ENCODE measurements around the gene NPY4R2.
"Not testable (repeated sequence)": the region's sequence is repeated elsewhere in the genome, so short reads cannot be mapped to it uniquely, and the experiment has no call there.

The NPY4R2 gene

DNA sequence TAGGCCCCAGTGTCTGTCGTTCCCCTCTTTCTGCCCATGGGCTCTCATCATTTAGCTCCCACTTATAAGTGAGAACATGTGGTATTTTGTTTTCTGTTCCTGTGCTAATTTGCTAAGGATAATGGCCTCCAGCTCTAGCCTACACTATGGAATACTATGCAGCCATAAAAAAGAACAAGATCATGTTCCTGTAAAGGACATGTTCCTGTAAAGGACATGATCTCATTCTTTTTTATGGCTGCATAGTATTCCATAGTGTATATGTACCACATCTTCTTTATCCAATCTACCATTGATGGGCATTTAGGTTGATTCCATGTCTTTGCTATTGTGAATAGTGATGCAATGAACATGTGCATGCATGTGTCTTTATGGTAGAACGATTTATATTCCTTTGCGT lies 19.2 kb downstream of the NPY4R2 start:
- H3K4me3 ChIP-seq (ENCODE audit: low read depth in 1 of 2, low read length in 2 of 2); H3K9me3 ChIP-seq (ENCODE audit: control insufficient read depth in 1 of 2, low read length in 2 of 2); H3K36me3 ChIP-seq (ENCODE audit: control insufficient read depth in 1 of 2, insufficient read depth in 2 of 2, low read length in 2 of 2); H3K27ac ChIP-seq (ENCODE audit: low read length); H3K27me3 ChIP-seq (ENCODE audit: low read depth, low read length); H3K4me1 ChIP-seq (ENCODE audit: control insufficient read depth in 1 of 2, insufficient read depth in 2 of 2, low read length in 2 of 2): not testable (repeated sequence)

DNA sequence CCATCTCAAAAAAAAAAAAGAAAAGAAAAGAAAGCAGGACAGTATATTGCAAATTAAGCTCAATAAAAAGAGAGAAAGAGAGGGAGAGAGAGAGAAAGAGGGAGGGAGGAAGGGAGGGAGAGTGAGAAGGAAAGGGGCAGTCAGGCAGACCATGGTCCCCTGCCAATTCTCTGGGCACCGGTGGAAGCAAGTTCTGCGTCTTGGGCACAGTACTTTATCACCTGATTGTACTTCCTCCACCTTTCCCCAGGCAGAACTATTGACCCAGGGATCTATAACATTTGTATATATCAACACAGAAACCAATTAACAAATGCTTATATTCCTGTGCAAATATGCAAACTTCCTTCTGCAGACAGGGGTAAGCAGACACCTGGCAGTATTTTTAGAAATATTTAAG lies 22.4 kb downstream of the NPY4R2 start:
- H3K4me3 ChIP-seq (ENCODE audit: low read depth in 1 of 2, low read length in 2 of 2); H3K36me3 ChIP-seq (ENCODE audit: control insufficient read depth in 1 of 2, insufficient read depth in 2 of 2, low read length in 2 of 2); H3K4me1 ChIP-seq (ENCODE audit: control insufficient read depth in 1 of 2, insufficient read depth in 2 of 2, low read length in 2 of 2); H3K27ac ChIP-seq (ENCODE audit: low read length); H3K27me3 ChIP-seq (ENCODE audit: low read depth, low read length); H3K9me3 ChIP-seq (ENCODE audit: control insufficient read depth in 1 of 2, low read length in 2 of 2): not testable (repeated sequence)

DNA sequence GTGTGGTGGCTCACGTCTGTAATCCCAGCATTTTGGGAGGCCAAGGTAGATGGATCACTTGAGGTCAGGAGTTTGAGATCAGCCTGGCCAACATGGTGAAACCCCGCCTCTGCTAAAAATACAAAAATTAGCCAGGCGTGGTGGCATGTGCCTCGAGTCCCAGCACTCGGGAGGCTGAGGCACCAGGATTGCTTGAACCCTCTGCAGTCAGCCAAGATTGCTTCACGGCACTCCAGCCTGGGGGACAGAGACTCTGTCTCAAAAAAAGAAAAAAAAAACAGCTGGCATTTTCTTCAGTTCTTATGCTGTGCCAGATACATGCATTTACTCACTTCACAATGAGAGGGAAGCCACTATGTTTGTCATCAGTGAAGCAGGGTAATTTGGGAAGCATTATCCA lies 22.9 kb downstream of the NPY4R2 start:
- H3K27me3 ChIP-seq (ENCODE audit: low read depth, low read length); H3K27ac ChIP-seq (ENCODE audit: low read length); H3K9me3 ChIP-seq (ENCODE audit: control insufficient read depth in 1 of 2, low read length in 2 of 2): not testable (repeated sequence)

DNA sequence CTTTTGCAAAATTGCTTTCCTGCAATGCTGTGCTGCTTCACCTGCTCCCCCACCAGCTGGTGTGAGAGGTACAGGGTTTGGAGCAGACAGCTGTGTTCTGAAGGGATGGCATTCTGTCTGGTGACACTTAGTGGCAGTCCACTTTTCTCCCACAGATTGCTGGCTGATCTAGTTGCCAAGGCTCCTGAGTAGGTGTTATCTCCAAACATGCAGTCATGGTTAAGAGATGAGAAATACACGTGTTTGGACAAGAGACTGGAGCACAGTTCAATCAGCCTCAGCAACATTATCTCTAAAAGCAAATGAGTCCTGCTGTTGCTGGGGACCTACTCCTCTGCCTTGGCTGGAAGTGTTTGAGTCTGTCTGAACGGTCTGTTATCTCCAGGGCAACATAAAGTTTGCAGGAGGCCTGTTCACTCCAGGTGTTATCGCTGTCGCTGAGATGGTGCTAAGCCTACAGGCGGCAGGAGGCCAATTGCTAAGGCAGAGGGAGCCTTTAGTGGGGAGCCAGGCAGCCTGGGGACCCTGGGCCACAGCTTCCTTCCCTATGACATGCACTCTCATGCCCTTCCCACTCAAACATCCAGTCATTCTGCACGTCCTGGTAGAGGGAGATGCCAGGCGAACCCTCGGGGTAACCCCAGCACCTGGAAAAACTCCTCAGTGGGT lies 24.0 kb downstream of the NPY4R2 start:
- H3K9me3 ChIP-seq (ENCODE audit: control insufficient read depth in 1 of 2, low read length in 2 of 2); H3K27ac ChIP-seq (ENCODE audit: low read length); H3K36me3 ChIP-seq (ENCODE audit: control insufficient read depth in 1 of 2, insufficient read depth in 2 of 2, low read length in 2 of 2); H3K4me3 ChIP-seq (ENCODE audit: low read depth in 1 of 2, low read length in 2 of 2); H3K27me3 ChIP-seq (ENCODE audit: low read depth, low read length); H3K4me1 ChIP-seq (ENCODE audit: control insufficient read depth in 1 of 2, insufficient read depth in 2 of 2, low read length in 2 of 2): not testable (repeated sequence)

More for the DNA sequence above, 22.9 kb downstream of the NPY4R2 start:
- not testable (repeated sequence) for H3K4me1 ChIP-seq (ENCODE audit: control insufficient read depth in 1 of 2, insufficient read depth in 2 of 2, low read length in 2 of 2); H3K36me3 ChIP-seq (ENCODE audit: control insufficient read depth in 1 of 2, insufficient read depth in 2 of 2, low read length in 2 of 2); H3K4me3 ChIP-seq (ENCODE audit: low read depth in 1 of 2, low read length in 2 of 2)

DNA sequence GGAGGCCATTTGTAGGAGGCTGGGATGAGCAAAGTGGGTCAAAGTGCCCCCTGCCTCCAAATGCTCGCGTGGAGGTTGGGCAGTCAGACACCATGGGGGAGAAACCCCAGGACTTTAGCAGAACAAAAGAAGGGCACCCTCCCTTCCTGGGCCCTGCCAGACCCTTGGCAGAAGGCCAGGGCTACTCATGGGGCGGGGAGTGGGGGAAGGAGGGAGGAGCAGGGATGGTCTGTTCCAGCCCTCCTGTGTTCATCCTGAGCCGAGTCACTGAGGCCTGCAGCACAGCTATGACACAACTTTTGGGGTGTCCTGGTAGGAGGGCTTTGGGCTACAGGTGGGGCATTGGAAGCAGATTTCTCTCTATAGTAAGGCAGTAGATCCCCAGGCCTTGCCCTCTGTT lies 24.9 kb downstream of the NPY4R2 start:
- H3K9me3 ChIP-seq (ENCODE audit: control insufficient read depth in 1 of 2, low read length in 2 of 2); H3K4me1 ChIP-seq (ENCODE audit: control insufficient read depth in 1 of 2, insufficient read depth in 2 of 2, low read length in 2 of 2); H3K27ac ChIP-seq (ENCODE audit: low read length); H3K27me3 ChIP-seq (ENCODE audit: low read depth, low read length); H3K4me3 ChIP-seq (ENCODE audit: low read depth in 1 of 2, low read length in 2 of 2); H3K36me3 ChIP-seq (ENCODE audit: control insufficient read depth in 1 of 2, insufficient read depth in 2 of 2, low read length in 2 of 2): not testable (repeated sequence)

DNA sequence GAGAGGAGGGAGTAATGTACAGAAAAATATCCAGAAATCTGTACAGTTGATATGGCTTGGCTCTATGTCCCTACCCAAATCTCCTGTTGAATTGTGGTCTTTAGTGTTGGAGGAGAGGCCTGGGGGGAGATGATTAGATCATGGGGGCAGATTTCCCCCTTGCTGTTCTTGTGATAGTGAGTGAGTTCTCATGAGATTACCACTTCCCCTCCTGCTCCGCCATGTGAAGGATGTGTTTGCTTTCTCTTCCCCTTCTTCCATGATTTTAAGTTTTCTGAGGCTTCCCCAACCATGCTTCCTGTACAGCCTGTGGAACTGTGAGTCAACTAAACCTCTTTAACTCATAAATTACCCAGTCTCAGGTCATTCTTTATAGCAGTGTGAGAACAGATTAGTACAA lies 29.0 kb downstream of the NPY4R2 start:
- not testable (repeated sequence) for H3K27ac ChIP-seq (ENCODE audit: low read length); H3K9me3 ChIP-seq (ENCODE audit: control insufficient read depth in 1 of 2, low read length in 2 of 2); H3K36me3 ChIP-seq (ENCODE audit: control insufficient read depth in 1 of 2, insufficient read depth in 2 of 2, low read length in 2 of 2); H3K27me3 ChIP-seq (ENCODE audit: low read depth, low read length); H3K4me3 ChIP-seq (ENCODE audit: low read depth in 1 of 2, low read length in 2 of 2); H3K4me1 ChIP-seq (ENCODE audit: control insufficient read depth in 1 of 2, insufficient read depth in 2 of 2, low read length in 2 of 2)

- not testable (repeated sequence) for H3K36me3 ChIP-seq (ENCODE audit: control insufficient read depth in 1 of 2, insufficient read depth in 2 of 2, low read length in 2 of 2); H3K4me3 ChIP-seq (ENCODE audit: low read depth in 1 of 2, low read length in 2 of 2); H3K9me3 ChIP-seq (ENCODE audit: control insufficient read depth in 1 of 2, low read length in 2 of 2); H3K4me1 ChIP-seq (ENCODE audit: control insufficient read depth in 1 of 2, insufficient read depth in 2 of 2, low read length in 2 of 2); H3K27ac ChIP-seq (ENCODE audit: low read length); H3K27me3 ChIP-seq (ENCODE audit: low read depth, low read length)
Observed at GRCh38 chr10:47957158-47957557, 38.7 kb downstream of the NPY4R2 start.

DNA sequence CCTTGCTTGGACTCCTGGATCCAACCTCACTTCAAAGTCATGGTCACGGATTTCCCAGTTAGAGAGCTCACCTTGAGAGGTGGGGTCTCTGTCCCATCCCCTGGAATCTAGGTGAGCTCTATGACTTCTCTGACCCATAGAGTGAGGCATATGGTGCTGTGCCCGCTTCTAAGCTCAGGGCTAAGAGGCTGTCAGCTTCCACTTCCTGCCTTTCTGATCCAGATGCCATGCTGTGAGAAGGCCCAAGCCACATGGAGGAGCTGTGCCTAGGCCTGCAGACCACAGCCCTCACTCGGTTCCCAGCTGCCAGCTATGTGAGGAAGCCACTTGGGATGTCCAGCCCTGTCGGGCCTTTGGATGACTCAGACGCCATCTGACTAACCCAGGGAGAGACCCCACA lies 41.2 kb downstream of the NPY4R2 start:
- not testable (repeated sequence) for H3K27me3 ChIP-seq (ENCODE audit: low read depth, low read length); H3K4me1 ChIP-seq (ENCODE audit: control insufficient read depth in 1 of 2, insufficient read depth in 2 of 2, low read length in 2 of 2); H3K36me3 ChIP-seq (ENCODE audit: control insufficient read depth in 1 of 2, insufficient read depth in 2 of 2, low read length in 2 of 2); H3K27ac ChIP-seq (ENCODE audit: low read length); H3K9me3 ChIP-seq (ENCODE audit: control insufficient read depth in 1 of 2, low read length in 2 of 2); H3K4me3 ChIP-seq (ENCODE audit: low read depth in 1 of 2, low read length in 2 of 2)

DNA sequence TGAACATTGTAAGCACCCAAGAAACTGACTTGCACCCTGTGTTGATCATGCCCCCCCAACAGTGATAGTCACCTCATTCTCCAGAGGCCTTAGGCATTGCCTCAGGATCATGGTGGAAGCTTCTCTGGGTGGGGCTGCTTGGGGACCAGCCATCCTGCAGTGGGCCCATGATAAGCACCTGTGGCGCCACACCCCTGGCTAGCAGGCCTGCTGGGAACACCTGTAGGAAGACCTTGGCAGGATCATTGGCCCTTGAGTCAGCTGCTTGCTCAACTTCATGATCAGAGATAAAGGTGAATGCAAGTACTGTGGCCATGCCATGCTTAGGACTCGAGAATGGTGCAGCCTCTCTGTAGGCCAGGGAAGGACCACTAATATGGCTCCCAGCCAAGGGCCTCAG lies 42.2 kb downstream of the NPY4R2 start:
- not testable (repeated sequence) for H3K27me3 ChIP-seq (ENCODE audit: low read depth, low read length); H3K4me1 ChIP-seq (ENCODE audit: control insufficient read depth in 1 of 2, insufficient read depth in 2 of 2, low read length in 2 of 2); H3K36me3 ChIP-seq (ENCODE audit: control insufficient read depth in 1 of 2, insufficient read depth in 2 of 2, low read length in 2 of 2); H3K4me3 ChIP-seq (ENCODE audit: low read depth in 1 of 2, low read length in 2 of 2); H3K9me3 ChIP-seq (ENCODE audit: control insufficient read depth in 1 of 2, low read length in 2 of 2); H3K27ac ChIP-seq (ENCODE audit: low read length)

DNA sequence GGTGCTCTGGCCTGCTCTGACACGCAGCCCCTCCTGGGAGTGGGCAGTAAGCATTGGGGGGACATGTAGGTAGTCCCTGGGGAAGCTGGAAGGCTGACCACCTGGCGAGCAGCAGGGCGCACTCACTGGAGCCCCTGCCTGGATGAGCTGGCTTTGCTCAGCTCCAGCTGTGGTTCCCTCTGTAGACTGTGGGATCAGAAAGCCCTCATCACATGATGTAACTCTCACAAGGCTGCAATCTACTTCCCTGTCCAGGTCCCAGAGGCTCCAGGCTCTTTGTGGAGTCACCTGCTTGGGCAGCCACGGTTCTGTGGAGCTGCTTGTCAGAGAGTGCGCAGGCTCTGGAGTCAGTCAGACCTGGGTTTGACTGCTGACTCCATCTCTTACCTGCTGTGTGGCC lies 44.3 kb downstream of the NPY4R2 start:
- H3K27ac ChIP-seq (ENCODE audit: low read length); H3K27me3 ChIP-seq (ENCODE audit: low read depth, low read length): not testable (repeated sequence)

DNA sequence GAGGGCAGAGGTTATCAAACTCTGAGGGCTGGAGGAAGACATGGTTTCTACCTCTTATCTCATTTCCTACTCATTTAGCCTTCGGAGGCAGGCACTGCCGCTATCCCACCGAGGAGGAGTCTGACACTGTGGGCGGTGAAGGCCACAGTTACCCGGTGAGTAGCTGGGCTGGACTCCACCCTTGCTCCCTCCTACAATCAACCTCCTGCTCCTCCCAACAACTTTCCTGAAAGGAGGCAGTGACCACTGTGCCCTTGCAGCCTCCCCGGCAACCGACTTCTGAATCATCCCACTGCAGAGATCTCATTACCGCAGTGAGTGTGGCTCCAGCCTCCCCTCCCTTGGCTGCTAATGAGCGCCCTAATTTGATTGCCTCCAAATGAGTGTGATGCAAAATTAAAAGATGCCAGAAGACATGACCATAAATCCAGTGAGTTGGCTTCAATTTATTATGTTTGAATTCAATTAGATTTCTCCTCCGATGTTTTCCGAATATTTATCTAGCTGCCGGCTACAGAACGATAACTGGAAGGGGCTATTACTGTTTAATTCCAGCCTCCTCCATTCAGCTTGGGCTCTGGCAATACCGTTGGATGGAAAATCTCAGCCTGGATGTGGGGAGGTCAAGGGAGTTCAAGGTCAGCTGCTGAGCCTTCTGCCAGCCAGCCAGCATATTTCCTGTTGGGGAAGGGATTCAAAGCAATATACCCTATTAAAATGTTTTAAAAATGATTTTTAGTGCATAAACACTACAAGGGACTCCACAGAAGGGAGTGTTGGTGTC lies 46.0 kb downstream of the NPY4R2 start:
- H3K27ac ChIP-seq (ENCODE audit: low read length); H3K4me3 ChIP-seq (ENCODE audit: low read depth in 1 of 2, low read length in 2 of 2); H3K36me3 ChIP-seq (ENCODE audit: control insufficient read depth in 1 of 2, insufficient read depth in 2 of 2, low read length in 2 of 2); H3K4me1 ChIP-seq (ENCODE audit: control insufficient read depth in 1 of 2, insufficient read depth in 2 of 2, low read length in 2 of 2); H3K27me3 ChIP-seq (ENCODE audit: low read depth, low read length); H3K9me3 ChIP-seq (ENCODE audit: control insufficient read depth in 1 of 2, low read length in 2 of 2): not testable (repeated sequence)

More for the DNA sequence above, 44.3 kb downstream of the NPY4R2 start:
- not testable (repeated sequence) for H3K4me1 ChIP-seq (ENCODE audit: control insufficient read depth in 1 of 2, insufficient read depth in 2 of 2, low read length in 2 of 2); H3K36me3 ChIP-seq (ENCODE audit: control insufficient read depth in 1 of 2, insufficient read depth in 2 of 2, low read length in 2 of 2); H3K4me3 ChIP-seq (ENCODE audit: low read depth in 1 of 2, low read length in 2 of 2); H3K9me3 ChIP-seq (ENCODE audit: control insufficient read depth in 1 of 2, low read length in 2 of 2)

DNA sequence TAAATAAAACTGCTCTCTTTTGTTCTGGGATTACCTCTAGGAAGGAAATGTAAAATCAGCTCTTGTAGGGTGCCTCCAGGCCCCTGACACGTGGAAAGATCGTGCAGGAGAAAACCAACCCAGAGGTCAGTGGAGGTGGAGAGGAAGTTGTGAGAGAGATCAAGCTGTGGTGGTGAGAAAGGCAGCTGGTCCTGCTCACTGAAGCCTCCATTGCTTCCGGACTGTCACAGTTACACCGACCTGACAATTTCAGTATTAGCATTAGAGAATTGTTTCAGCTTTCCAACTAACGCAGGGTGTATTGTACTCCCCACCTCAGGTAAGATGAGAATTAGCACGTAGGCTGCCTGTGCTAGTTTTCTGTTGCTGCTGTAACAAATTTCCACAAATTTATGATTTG lies 50.5 kb downstream of the NPY4R2 start:
- not testable (repeated sequence) for H3K36me3 ChIP-seq (ENCODE audit: control insufficient read depth in 1 of 2, insufficient read depth in 2 of 2, low read length in 2 of 2); H3K4me3 ChIP-seq (ENCODE audit: low read depth in 1 of 2, low read length in 2 of 2); H3K9me3 ChIP-seq (ENCODE audit: control insufficient read depth in 1 of 2, low read length in 2 of 2); H3K4me1 ChIP-seq (ENCODE audit: control insufficient read depth in 1 of 2, insufficient read depth in 2 of 2, low read length in 2 of 2); H3K27ac ChIP-seq (ENCODE audit: low read length); H3K27me3 ChIP-seq (ENCODE audit: low read depth, low read length)

Measured in muscle layer of duodenum (tissue), 2 donors.